GM18505 (cell line): ENCODE measurements around the gene AHRR.

Experiments
- ATAC-seq: cut with Tn5 transposase; IDR thresholded peaks from one replicate; pipeline ENCODE4 v1.9.1; 2021; ENCODE audit not compliant: unreplicated experiment
- POLR2A ChIP-seq: IDR thresholded peaks from 4 replicates; pipeline ENCODE4 v1.6.1; 2011; ENCODE audit warnings: borderline replicate concordance; ENCODE audit not compliant: insufficient read depth, insufficient read length; ENCODE audit errors: extremely low read depth

The AHRR gene

DNA sequence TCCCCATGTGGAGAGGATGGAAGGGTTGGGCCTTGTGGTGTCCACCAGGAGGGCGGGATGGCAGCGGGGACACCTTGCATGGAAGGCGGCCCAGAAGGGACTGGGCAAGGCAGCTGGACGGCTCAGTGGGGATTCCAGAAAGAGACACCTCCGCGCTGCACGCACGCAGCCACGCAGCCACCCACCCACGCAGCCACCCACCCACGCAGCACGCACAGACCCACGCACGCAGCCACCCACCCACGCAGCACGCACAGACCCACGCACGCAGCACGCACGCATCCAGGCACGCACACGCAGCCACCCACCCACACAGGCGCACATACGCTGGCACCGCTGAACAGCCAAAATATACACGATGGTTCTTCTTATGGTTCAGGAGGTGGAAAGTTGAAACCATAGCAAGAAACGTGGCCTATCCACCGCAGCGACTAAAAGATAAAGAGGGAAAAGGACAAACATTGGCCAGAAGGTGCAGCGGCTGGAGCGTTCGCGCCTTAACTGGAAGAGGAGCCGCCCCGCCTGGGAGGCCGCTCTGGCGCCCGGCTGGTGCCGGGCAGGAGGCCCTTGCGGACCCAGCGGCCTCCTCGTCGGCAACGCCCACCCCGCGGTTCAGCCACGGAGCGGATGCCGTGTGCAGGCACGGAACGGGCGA lies 99.2 kb downstream of the AHRR start:
- TF ChIP-seq POLR2A, result no peak
- no peak for ATAC-seq

DNA sequence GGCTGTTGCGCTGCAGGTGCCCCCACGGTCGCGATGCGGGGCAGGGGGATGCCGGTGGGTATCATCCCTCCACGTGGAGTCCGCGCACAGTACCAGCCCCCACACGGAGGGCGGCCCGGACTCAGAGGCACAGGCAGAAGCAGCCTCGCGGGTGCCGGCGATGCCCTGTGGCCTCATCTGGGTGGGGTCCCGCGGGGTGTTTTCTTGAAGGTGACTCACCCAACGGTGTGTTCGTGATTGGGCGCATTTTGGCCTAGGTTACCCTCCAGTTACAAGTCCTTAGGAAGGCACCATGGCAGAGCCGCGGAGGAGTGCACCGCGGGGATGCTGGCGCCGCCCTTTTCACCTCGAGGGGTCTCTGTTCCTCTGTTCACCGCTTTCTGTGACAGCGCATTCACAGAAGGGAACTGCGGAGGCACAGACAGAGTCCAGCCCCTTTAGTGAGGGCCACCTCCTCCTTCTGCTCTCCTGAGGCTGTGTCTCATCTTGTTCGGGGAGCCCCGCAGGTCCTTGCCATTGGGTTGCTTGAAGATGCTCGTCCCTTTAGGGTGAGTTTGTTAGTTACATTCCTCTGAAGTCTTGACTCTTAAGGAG lies 99.9 kb downstream of the AHRR start:
- no peak for TF ChIP-seq POLR2A
- no peak for ATAC-seq

DNA sequence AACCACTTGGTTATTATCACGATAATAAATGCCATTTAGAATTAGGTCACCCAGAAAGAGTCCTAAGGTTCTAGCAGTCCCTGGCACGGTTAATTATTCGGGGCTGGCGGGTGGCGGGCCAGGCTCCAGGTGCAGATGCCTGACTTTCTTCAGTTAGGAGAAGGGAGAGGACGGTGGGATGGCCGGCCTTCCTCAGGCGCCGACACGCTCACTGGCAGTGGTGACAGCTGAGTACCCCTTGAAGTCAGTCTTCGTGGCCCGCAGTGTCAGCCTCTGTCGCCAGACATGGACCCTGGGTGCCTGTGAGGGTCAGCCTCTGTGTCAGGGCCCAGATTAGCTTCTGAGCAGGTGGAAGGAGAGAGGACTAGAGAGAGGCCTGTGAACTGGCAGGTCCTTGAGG lies 100.4 kb downstream of the AHRR start:
- no peak for TF ChIP-seq POLR2A
- ATAC-seq, result no peak

DNA sequence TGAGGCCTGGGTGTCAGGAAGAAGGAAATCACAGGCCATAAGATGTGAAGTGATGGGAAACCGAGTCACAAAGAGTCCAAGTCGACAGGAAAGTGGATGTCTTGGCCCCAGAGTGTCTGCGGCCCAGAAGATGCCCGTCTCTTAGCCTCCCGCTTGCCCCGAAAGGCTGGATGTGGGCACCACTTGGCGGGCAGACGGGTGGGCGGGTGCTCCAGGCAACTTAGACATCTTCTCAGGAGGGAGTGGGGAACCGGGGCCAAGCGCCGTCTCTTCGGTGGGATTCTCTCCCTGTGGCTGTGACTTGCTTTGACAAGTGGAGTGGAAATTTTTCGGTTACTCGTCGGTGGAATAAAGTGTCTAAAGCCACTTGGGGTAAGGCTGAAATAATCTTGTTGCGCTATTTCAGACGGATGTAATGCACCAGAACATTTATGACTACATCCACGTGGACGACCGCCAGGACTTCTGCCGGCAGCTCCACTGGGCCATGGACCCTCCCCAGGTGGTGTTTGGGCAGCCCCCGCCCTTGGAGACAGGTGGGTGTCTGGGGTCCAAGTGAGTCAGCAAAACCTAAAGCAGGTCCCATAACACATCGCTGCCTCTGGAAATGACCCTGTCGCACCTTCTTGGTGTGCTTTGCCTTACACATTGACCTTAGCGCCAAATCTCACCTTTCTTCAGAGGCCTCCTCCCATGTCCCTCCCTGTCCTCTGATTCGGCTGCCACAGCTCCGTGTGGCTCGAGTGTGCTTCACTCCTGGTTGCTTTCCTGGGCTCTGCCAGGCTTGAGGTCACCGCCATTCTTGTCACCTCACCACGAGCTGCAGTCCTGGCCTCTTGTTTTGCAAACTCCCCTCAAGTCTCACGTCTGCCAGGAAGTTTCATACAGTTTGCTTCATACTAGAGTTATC lies 101.1 kb downstream of the AHRR start:
- no peak for TF ChIP-seq POLR2A
- ATAC-seq, result no peak

DNA sequence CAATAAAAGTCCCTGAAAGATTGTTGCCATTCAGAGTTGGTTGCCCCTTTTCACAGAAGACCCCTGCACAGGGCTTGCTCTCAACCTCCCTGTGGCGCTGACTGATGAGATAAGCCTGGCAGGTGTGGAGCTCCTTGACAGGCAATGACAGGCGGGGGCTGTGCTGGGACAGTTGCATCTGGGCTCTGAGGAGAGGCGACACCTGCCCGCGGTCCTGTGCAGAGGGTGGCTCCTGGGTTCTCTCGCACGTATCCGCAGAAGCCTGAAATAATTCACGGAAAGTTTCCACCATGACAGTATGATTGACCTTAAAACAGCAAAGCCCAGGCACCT lies 101.7 kb downstream of the AHRR start:
- ATAC-seq, result no peak
- TF ChIP-seq POLR2A, result no peak

DNA sequence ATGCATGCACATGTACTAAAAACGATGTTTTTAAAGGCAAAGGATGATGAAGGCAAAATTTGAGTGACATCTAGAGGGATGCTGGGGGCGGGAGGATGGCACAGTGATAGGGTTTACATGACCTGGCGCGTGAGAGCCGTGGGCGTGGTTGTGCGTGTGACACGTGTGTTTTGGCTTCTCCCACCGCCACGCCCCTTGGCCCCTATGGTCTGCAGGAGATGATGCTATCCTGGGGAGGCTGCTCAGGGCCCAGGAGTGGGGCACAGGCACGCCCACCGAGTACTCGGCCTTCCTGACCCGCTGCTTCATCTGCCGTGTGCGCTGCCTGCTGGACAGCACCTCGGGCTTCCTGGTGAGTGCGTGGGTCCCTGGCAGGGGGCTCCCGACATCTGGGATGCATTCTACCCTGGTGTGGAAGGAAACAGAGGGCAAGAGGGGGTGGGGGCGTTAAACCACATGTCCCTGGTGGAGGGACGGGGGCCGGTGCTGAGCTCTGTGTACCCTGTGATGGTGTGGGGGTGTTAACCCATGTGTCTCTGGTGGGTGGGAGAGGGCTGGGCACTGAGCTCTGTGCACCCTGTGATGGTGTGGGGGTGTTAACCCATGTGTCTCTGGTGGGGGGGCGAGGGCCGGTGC lies 102.2 kb downstream of the AHRR start:
- no peak for ATAC-seq
- TF ChIP-seq POLR2A, result no peak

DNA sequence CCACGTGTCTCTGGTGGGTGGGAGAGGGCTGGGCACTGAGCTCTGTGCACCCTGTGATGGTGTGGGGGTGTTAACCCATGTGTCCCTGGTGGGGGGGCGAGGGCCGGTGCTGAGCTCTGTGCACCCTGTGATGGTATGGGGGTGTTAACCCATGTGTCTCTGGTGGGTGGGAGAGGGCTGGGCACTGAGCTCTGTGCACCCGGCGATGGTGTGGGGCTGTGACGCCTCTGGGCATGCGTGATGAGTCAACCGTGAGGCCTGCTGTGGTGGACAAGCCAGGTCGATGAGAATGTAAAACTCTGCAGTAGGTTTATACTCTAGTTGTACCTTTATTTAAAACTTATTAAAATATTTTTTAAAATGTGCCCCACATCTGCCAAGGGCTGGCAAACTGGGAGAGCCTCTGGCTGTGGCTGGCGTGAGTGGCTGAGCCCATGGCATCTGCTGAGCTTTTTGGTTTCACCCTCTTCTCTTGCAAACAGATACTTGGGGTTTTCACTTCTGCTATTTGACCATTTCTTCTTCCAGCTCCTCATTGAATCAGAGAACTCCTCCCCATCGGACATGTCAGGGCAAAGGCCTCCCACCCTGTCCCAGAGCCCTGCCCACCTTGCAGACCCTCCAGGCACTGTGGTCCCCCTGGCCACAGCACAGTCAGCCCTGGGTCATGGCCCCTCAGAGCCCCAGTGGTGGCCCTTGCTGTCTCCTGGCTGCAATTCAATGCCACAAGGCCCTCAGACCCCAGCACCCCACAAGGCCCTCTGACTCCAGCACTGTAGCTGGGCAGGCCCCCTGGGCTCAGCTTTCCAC lies 103.0 kb downstream of the AHRR start:
- peak; percentile 50 for TF ChIP-seq POLR2A
- ATAC-seq, result peak; percentile 86

DNA sequence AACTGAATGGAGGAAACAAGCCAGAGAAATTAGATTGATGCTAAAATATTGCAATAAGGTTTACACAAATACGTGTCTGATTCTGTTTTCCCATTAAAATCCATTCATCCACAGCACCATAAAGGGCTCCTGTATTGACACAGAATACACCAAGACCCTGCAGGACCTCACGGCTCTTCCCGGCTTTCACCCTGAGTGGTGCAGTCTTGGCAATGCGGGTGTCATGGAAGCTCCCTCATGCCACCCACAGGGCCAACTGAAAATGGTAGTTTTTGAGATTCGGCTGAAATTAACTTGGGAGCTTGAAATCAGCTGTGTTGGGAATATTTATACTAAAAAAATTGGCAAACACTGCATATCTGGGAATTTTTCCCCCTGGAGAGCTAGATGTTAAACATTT lies 104.2 kb downstream of the AHRR start:
- TF ChIP-seq POLR2A, result no peak
- no peak for ATAC-seq

DNA sequence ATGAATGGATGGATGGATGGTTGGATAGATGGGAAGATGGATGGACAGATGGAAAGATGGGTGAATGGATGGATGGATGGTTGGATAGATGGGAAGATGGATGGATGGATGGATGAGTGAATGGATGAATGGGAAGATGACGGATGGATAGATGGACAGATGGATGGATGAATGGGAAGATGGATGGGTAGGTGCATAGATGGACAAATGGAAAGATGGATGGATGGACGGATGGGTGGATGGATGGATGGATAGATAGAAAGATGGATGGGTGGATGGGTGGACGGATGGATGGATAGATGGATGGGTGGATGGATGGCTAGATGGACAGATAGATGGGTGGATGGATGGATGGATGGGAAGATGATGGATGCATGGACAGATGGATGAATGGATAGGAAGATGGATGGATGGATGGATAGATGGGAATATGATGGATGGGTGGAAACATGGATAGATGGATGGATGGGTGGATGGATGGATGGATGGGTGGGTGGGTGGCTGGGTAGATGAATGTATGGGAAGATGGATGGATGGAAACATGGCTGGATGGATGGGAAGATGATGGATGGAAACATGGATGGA lies 105.0 kb downstream of the AHRR start:
- TF ChIP-seq POLR2A, result no peak
- no peak for ATAC-seq

DNA sequence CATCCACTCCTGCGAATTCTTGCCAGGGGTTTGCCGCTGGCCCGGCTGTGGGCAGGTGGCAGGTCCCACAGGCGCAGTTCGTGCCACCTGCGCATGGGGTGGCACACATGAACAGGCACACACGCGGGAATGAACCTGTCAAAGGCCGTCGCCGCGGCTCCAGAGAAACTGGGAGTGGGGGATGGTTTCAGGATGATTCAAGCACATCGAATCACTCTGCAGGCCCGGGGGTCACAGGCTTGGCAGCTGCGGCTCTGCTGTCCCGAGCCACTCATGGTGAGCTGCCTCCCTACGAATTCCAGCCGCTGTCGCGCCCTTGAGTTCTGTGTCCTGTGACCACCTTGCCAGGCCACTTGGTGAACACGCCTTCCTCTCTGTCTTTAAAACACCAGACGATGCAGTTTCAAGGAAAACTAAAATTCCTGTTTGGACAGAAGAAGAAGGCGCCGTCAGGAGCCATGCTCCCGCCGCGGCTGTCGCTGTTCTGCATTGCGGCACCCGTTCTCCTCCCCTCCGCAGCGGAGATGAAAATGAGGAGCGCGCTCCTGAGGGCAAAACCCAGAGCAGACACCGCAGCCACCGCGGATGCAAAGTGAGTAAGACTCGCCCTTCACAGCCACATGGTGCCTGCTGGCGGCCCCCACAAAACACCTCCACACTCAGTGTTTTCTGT lies 106.0 kb downstream of the AHRR start:
- TF ChIP-seq POLR2A, result no peak
- ATAC-seq, result no peak

DNA sequence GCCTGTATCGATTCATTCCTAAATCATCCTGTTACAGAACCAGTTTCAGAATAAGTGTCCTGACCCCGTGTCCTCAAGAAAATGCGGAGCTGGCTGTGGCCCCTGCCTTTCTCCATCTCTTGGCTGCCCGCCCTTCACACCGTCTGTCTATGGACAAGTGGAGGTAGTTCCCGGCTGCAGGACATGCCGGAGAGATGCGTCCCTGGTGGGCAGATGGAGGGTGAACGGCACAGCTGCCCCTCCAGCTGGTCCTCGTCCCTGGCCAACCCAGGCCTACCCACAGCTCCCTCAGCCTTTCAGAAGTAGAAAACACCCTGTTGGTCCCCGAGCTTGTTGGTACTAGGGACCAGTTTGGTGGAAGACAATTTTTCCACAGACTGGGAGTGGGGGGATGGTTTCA lies 106.7 kb downstream of the AHRR start:
- no peak for ATAC-seq
- no peak for TF ChIP-seq POLR2A
